Putamen (tissue), 1 donor: ENCODE results near the gene MACO1.

Experiments
- DNase-seq: peaks from one replicate; pipeline ENCODE4 v3.0.0-alpha.2; 2016; ENCODE audit warnings: low spot score

MACO1 gene

DNA sequence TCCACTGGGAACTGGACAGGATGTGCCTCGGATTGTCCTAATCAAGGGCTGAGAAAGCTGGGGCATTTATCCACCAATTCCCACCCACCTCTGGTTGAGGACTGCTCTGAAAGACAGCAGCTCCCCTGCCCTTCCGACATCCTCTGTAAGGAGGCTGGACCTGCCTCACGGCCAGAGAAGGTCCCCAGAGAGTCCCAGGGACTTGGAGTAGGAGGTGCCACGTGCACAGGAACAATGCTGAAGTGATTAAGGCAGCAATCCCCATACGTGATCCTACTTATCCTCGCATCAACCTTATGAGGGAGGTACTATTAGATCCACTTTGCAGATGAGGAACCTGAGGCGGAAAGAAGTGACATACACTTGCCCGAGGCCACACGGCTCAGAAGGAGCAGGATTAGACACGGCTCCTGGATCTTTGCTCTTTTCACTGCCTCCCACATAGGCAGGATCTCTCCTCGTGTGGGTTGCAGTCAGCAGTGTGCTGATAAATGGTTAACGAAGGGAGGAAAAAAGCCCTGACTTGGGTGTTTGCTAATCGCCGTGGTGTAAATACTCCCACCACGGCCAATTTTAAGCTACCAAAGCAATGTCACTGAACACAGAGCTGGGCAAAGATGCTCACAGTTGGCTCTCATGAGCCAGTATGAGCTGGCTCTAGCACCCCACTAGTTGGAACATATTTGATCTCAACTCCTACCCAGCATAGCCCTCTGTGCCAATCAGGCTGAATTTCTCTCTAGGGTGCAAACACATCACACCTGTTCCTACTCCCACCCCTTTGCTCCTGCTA lies 94.1 kb downstream of the MACO1 start:
- no peak for DNase-seq

GRCh38 chr1:25525361-25525688 lies 94.6 kb downstream of the MACO1 start:
- no peak for DNase-seq

- DNase-seq: no peak
Measured at GRCh38 chr1:25526753-25527152, 96.1 kb downstream of the MACO1 start.

DNA sequence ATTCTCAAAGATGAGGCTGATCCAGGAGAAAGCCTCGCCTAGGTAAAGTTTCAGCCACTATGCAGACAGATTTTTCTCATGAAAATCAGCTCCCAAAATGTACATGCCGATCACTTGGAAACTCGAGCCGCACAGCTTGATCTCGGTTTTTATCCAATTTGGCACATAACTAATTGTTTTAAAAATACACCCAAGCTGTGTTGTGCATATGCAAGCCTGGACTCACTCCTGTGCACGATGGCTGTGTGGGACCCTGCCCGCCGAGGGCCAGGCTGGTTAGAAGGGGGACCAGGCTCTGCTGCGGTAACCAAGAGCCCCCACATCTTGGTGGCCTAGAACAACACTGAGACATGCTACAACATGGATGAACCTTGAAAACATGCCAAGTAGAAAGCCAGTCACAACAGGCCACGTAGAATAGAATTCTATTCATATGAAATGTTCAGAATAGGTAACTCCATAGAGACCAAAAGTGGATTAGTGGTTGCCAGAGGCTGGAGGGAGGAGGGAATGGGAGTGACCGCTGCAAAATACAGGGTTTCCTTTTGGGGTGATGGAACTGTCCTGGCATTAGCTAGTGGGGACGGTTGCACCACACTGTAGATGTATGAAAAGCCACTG lies 96.6 kb downstream of the MACO1 start:
- no peak for DNase-seq

DNA sequence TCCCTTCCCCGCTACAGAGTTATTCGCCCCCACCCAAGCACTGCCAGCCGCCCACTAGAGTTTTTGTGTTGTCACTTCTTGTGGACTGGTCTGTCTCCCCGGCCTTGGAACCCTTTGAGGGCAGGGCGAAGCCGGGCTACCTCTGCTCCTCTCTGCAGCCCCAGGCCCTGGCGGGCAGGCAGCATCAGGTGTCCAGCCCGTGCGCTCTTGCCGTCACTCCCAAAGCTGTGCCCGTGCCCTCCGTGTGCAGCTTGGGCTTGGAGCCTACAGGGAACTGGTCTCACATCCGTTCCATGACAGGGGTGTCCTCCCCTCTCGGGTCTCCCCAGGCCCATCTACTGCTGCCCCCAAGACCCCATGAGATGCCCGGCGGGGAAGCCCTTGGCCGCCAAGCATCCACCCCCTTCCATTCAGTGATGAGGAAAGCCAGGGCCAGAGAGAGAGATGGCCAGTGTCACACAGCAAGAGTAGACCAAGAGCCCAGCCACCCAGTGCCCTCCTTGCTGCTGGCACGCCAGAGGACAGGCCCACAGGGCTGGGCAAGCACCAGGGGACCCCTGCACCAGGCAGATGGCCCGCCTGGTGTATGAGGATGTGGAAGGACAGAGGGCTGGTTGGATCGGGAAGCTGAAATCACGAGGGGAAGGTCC lies 97.4 kb downstream of the MACO1 start:
- no peak for DNase-seq

DNA sequence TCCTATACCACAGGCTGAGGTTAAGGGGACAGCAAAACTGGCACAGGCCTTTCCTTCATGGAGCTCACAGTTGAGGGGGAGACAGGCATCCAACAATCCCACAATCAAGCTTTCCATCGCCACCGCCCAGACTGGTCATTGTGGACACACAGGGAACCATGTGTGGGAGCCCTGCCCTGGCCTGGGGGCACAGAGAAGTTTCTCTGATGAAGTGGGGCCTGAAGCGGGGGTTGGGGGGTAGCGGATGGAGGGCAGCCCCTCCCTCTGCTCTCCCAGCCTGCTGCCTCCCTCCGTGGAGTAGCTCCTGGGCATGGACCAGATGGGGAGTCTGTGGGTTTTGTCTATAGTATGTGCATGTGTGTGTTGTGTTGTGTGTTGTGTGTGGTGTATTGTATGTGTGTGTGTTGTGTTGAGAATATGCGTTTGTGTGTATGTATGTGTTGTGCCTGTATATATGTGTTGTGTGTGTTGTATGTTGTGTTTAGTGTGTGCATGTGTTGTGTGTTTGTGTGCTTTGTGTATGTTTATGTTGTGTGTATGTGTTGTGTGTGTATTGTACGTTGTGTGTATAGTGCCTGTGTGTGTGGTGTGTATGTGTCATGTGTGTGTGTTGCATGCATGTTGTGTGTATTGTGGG lies 98.3 kb downstream of the MACO1 start:
- no peak for DNase-seq

- no peak for DNase-seq
Measured at GRCh38 chr1:25529518-25530185, 99.0 kb downstream of the MACO1 start.

DNA sequence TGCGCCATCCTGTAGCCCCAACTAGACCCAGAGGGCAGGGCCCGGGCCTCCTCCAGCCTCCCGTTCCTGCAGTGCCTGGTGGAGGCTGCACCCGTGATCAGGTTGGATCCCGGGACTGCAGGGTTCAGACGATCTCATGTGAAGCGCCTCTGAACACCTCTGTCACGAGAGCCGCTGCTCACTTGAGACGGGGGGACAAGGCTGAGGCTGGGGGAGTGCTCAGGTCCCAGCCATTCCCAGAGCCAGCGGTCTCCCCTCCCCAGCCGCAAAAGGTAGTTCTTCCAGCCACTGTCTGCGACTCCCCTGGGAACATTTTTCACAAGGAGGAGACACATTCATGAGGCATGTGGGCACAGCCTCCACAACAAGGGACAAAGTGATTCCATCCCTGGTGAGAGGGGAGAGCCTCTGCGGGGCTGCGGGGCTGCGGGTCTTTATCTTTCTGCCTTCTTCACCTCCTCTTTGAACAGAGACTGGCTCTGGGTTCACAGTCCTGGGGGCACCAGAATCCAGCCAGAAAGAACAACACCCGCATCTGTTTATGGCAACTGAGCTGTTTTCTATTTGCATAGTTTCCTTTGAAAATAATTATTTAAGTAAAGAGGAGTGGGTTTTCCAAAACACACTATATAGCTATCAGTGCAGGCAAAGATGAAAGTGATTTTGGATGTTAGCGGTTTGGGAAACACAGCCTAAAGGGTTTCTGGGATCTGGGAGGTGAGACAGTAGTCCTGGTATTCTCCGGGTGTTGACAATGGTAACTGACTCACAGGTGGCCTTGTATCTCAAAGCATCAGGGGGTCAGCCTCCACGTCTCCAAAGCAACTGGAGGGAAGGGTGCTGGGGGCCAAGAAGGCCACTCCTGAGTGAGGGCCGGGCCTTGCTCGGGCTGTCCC lies 99.7 kb downstream of the MACO1 start:
- no peak for DNase-seq

DNA sequence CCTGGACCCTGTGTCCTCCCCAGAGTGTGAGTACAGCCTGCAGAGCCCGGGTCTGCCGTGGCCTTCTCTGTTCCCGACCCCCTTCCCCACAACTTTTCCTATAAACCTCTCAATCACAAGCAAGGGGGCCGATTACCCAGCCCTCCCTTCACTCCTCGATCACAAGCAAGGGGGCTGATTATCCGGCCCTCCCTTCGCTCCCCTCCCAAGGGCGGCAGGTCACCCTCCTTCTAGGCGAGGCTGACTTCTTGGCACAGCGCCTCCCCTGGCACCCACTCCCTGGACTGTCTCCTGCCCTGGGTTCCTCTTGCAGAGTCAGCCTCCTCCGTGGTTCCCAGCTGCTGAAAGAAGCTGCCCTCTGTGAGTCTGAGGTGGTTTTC lies 100.4 kb downstream of the MACO1 start:
- DNase-seq: no peak

DNA sequence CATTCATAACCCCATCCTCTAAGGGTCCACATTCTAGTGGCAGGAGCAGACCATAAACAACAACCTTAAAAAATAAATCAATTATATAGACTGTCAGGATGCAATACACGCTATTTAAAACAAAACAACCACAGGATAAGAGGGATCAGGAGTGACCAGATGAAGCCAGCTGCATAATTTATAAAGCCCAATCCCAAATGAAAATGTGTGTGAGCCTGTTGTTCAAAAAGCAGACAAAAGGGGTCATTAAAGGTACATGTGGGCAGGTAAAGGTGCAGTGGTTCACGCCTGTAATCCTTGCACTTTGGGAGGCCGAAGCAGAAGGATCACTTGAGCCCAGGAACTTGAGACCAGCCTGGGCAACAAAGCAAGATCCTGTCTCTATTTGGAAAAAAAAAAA lies 102.3 kb downstream of the MACO1 start:
- no peak for DNase-seq

DNA sequence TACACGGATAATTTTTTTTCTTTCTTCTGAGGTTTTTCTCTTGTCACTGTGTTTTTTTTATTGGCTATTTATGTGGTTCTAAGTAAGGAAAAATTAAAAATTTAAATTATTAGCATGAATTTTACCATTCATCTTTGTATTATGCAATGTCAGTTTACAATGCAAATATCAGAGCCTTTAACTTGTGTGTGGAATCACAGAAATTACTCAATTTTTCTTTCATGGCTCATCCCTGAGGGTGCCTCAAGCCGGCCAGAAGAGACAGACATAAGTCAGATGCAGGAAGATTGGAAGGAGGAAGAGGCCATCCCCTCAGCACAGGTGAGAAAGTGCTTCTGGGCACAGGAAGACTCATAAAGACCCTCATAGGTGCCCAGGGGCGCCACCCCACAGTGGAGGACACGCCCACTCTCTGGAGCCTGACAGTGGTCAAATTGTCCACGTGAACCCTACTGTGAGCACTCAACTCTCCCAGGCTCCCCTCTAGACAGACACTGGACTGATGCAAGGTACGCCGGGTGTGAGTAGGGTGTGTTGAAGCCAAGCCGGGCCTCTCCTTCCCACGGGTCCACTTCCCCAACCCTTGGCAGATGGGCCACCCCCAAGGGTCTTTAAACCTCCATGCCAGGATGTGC lies 103.2 kb downstream of the MACO1 start:
- DNase-seq: no peak

GRCh38 chr1:25534410-25534788 lies 103.7 kb downstream of the MACO1 start:
- no peak for DNase-seq

GRCh38 chr1:25536124-25536523 lies 105.4 kb downstream of the MACO1 start:
- DNase-seq: no peak

- DNase-seq: no peak
Measured at GRCh38 chr1:25537153-25537831, 106.6 kb downstream of the MACO1 start.

- DNase-seq: no peak
Measured at GRCh38 chr1:25538191-25538767, 107.6 kb downstream of the MACO1 start.

DNA sequence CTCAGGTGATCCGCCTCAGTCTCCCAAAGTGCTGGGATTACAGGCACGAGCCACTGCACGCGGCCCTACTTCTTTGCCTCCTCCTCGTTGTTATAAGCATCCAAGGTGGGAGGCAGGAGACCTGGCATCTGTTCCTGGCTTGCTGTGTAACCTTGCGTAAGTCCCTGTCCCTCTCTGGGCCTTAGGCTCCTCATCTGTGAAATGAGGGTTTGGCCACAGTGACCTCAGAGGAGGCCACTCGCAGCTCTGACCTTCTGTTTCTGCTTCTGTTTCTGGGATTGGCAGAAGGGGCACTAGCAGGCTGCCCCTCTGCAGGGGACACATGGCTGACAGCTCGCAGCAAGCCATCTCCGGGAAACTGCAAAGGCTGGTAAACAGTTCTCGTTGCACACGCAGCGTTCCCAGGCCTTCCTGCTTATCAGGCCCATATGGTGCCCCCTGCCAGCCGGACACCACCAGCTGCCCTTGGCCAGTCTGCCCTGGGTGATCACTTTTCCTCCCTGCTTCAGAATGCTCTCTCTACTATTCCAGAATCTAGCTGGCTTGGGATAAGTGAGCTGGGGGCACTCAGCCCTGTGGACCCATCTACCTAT lies 110.1 kb downstream of the MACO1 start:
- no peak for DNase-seq

DNA sequence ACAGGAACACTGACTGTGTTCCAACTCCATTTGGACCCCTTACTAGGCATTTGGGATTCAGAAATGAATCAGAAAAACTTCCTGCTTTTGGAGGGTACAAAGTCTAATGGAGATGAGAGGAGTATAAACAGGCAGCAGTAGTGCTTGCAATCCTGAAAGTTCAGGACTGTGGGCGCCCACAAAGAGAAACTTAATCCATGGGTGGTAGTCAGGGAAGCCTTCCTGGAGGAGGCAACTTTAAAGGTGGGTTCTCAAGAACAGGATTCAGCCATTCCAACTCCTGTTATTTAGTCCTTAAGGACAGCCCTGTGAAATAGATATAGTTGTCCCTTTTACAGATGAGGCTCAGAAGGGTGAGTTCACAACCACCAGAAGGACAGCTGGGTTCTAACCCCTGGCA lies 110.7 kb downstream of the MACO1 start:
- no peak for DNase-seq

DNA sequence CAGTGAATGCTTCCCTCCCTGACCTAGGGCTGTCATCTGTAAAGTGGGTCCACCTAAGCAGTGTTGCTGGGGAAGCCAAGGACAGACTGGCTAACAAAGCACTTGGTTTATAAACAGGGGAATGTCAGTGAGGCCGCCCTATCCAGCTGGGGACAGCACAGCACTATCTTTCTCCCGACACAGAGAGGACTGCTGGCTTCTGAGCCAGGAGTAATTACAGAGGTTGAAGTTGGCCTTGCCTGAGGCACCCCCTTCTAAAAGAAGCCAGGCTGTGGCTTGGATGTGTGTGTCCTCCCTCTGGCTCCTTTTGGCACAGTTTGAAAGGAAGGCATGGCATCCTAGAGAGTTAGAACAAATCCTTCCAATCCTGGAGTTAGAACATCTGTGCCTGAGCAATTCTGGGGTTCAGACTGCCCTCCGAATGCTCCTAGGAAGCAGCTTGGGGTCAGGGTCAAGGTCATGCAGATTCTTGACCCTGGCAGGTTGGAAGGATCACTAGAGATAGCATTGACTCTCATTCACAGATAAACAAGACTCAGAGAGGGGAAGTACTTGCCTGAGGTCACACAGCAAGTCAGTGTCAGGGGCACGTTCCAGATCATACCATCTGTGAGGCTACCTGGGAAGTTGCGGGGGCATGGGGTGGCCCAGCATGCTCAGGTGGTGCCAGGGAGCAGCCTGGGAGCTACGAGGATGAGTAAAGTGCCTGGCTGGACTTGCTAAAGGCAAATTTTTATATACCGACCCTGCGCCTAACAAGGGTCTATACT lies 111.4 kb downstream of the MACO1 start:
- DNase-seq: no peak

DNA sequence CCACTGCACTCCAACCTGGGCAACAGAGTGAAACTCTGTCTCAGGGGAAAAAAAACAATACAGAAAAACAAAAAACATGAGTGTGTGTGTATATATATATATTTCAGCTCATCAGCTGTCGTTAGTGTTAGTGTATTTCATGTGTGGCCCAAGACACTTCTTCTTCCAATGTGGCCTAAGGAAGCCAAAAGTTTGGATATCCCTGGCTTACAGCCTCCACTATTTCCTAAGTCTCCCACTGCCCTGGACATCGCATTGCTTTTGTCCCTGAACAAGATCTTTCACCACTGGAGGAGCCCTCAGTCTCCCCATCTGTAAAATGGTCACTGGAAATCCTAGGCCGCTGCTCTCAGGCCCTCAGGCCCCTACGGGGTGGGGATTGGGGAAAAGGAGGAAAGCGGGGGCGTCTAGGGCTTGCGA lies 112.3 kb downstream of the MACO1 start:
- no peak for DNase-seq
